T-helper 2 cell treated with Interferon-gamma antibody and Interleukin-4, amounts not matched to agents 5 μg/mL and 100 μg/mL, for 36 hours (primary cell): ENCODE data around the gene PRMT3.

Source experiments
- DNase-seq: peaks from one replicate; pipeline ENCODE4 v3.0.0; 2021; ENCODE audit warnings: low spot score
- H3K27ac Mint-ChIP-seq: one replicate; pipeline ENCODE4 v1.8.0; 2021; ENCODE audit warnings: mild to moderate bottlenecking, mixed read lengths
- H3K27me3 Mint-ChIP-seq: one replicate; pipeline ENCODE4 v1.8.0; 2021; ENCODE audit warnings: low read depth, mixed read lengths
- H3K36me3 Mint-ChIP-seq: one replicate; pipeline ENCODE4 v1.8.0; 2021; ENCODE audit warnings: low read depth, mixed read lengths
- H3K4me1 Mint-ChIP-seq: one replicate; pipeline ENCODE4 v1.8.0; 2021; ENCODE audit warnings: low read depth, mixed read lengths
- H3K4me3 Mint-ChIP-seq: one replicate; pipeline ENCODE4 v1.8.0; 2022; ENCODE audit warnings: mild to moderate bottlenecking, moderate library complexity, mixed read lengths
- H3K9me3 Mint-ChIP-seq: one replicate; pipeline ENCODE4 v1.8.0; 2021; ENCODE audit warnings: mixed read lengths

The PRMT3 gene

GRCh38 chr11:20387261-20388095, at the start of gene PRMT3:
TSS of gene PRMT3 (plus strand) at chr11:20387716. CDS start at chr11:20387747, 31 bp downstream.
- Mint-ChIP-seq H3K4me3 (peak within 1 kb of the TSS; percentile 86), H3K36me3 (peaks cover 12% of the 10 kb centered on the region)

GRCh38 chr11:20342347-20343141, 45.0 kb upstream of the PRMT3 start:
- H3K27ac Mint-ChIP-seq: no peak overlapping the region
- no peaks in the 10 kb centered on the region for H3K9me3 Mint-ChIP-seq
- no peak for DNase-seq
- peaks cover 2% of the 10 kb centered on the region for H3K4me1 Mint-ChIP-seq
- H3K27me3 Mint-ChIP-seq: peaks cover 76% of the 10 kb centered on the region
- no peaks in the 10 kb centered on the region for H3K36me3 Mint-ChIP-seq
- H3K4me3 Mint-ChIP-seq: peak overlapping the region; percentile 11

More at GRCh38 chr11:20387261-20388095, at the start of gene PRMT3:
- H3K27ac Mint-ChIP-seq: peak within 1 kb of the TSS; percentile 99
- H3K9me3 Mint-ChIP-seq: no peaks in the 10 kb centered on the region
- DNase-seq: peak; percentile 98
- peaks cover 14% of the 10 kb centered on the region for H3K4me1 Mint-ChIP-seq
- no peaks in the 10 kb centered on the region for H3K27me3 Mint-ChIP-seq

GRCh38 chr11:20351136-20351535, 36.4 kb upstream of the PRMT3 start:
- Mint-ChIP-seq H3K36me3 (no peaks in the 10 kb centered on the region), H3K27ac (no peak overlapping the region), H3K27me3 (peaks cover 41% of the 10 kb centered on the region), H3K4me3 (no peak overlapping the region), H3K4me1 (peaks cover 10% of the 10 kb centered on the region), H3K9me3 (no peaks in the 10 kb centered on the region)
- no peak for DNase-seq

- Mint-ChIP-seq H3K36me3 (no peaks in the 10 kb centered on the region), H3K9me3 (no peaks in the 10 kb centered on the region), H3K27me3 (peaks cover 34% of the 10 kb centered on the region), H3K4me1 (peaks cover 10% of the 10 kb centered on the region), H3K4me3 (no peak overlapping the region), H3K27ac (no peak overlapping the region)
- DNase-seq: no peak
These were observed 35.7 kb upstream of the PRMT3 start for GRCh38 chr11:20351751-20352262.

GRCh38 chr11:20353829-20354434, 33.6 kb upstream of the PRMT3 start:
- H3K27me3 Mint-ChIP-seq: peaks cover 23% of the 10 kb centered on the region
- no peak overlapping the region for H3K4me3 Mint-ChIP-seq
- H3K9me3 Mint-ChIP-seq: no peaks in the 10 kb centered on the region
- peaks cover 10% of the 10 kb centered on the region for H3K4me1 Mint-ChIP-seq
- no peak overlapping the region for H3K27ac Mint-ChIP-seq
- no peak for DNase-seq
- no peaks in the 10 kb centered on the region for H3K36me3 Mint-ChIP-seq

GRCh38 chr11:20355221-20356219, 32.0 kb upstream of the PRMT3 start:
- H3K27me3 Mint-ChIP-seq: peaks cover 20% of the 10 kb centered on the region
- peaks cover 4% of the 10 kb centered on the region for H3K9me3 Mint-ChIP-seq
- no peak for DNase-seq
- no peak overlapping the region for H3K4me3 Mint-ChIP-seq
- peaks cover 11% of the 10 kb centered on the region for H3K4me1 Mint-ChIP-seq
- no peaks in the 10 kb centered on the region for H3K36me3 Mint-ChIP-seq
- H3K27ac Mint-ChIP-seq: no peak overlapping the region

- Mint-ChIP-seq H3K4me1 (peaks cover 17% of the 10 kb centered on the region), H3K27me3 (peaks cover 9% of the 10 kb centered on the region), H3K36me3 (no peaks in the 10 kb centered on the region), H3K9me3 (peaks cover 10% of the 10 kb centered on the region), H3K27ac (no peak overlapping the region), H3K4me3 (no peak overlapping the region)
- DNase-seq: no peak
These were observed 30.4 kb upstream of the PRMT3 start for GRCh38 chr11:20357150-20357549.

- peak overlapping the region; percentile 72 for H3K27ac Mint-ChIP-seq
- H3K4me1 Mint-ChIP-seq: peaks cover 37% of the 10 kb centered on the region
- peak overlapping the region; percentile 70 for H3K4me3 Mint-ChIP-seq
These were observed 26.9 kb upstream of the PRMT3 start for GRCh38 chr11:20360650-20361049.

GRCh38 chr11:20362481-20362880, 25.0 kb upstream of the PRMT3 start:
- Mint-ChIP-seq H3K4me3 (peak overlapping the region; percentile 68), H3K27ac (no peak overlapping the region), H3K4me1 (peaks cover 49% of the 10 kb centered on the region), H3K9me3 (peaks cover 10% of the 10 kb centered on the region), H3K27me3 (peaks cover 3% of the 10 kb centered on the region), H3K36me3 (peaks cover 13% of the 10 kb centered on the region)
- no peak for DNase-seq

More at GRCh38 chr11:20360650-20361049, 26.9 kb upstream of the PRMT3 start:
- Mint-ChIP-seq H3K27me3 (peaks cover 8% of the 10 kb centered on the region), H3K9me3 (peaks cover 10% of the 10 kb centered on the region), H3K36me3 (peaks cover 4% of the 10 kb centered on the region)
- DNase-seq: peak; percentile 26

GRCh38 chr11:20363149-20363499, 24.4 kb upstream of the PRMT3 start:
- H3K4me1 Mint-ChIP-seq: peaks cover 53% of the 10 kb centered on the region
- peaks cover 10% of the 10 kb centered on the region for H3K9me3 Mint-ChIP-seq
- no peak for DNase-seq
- H3K27me3 Mint-ChIP-seq: no peaks in the 10 kb centered on the region
- peak overlapping the region; percentile 68 for H3K4me3 Mint-ChIP-seq
- peak overlapping the region; percentile 92 for H3K27ac Mint-ChIP-seq
- peaks cover 16% of the 10 kb centered on the region for H3K36me3 Mint-ChIP-seq

GRCh38 chr11:20363500-20364340, 23.8 kb upstream of the PRMT3 start, which contains the start of gene HTATIP2:
TSS of gene HTATIP2 (plus strand) at chr11:20363714. CDS start at chr11:20364238, 524 bp downstream.
- Mint-ChIP-seq H3K36me3 (peaks cover 22% of the 10 kb centered on the region), H3K9me3 (peaks cover 10% of the 10 kb centered on the region), H3K27ac (peak within 1 kb of the TSS; percentile 92), H3K4me1 (peaks cover 55% of the 10 kb centered on the region), H3K4me3 (peak within 1 kb of the TSS; percentile 83), H3K27me3 (no peaks in the 10 kb centered on the region)
- DNase-seq: peak; percentile 71

- DNase-seq: no peak
- Mint-ChIP-seq H3K4me1 (peaks cover 59% of the 10 kb centered on the region), H3K4me3 (peak overlapping the region; percentile 83), H3K9me3 (peaks cover 10% of the 10 kb centered on the region), H3K27ac (peak overlapping the region; percentile 88), H3K36me3 (peaks cover 25% of the 10 kb centered on the region), H3K27me3 (no peaks in the 10 kb centered on the region)
These were observed 23.1 kb upstream of the PRMT3 start for GRCh38 chr11:20364341-20364792.
